Chondrocyte (in vitro differentiated cells): Measurements from ENCODE around the gene TNS4. TPM values are rescaled to one million over a fixed set of nuclear protein-coding genes. Genes with fewer than 3 reads are reported as not detected.

Source experiments
- DNase-seq: peaks from one replicate; pipeline ENCODE4 v3.0.0; 2021; ENCODE audit warnings: mixed read lengths, low spot score
- H3K27ac Mint-ChIP-seq: one replicate; pipeline ENCODE4 v1.8.0; 2021; ENCODE audit warnings: mild to moderate bottlenecking, moderate library complexity, mixed read lengths; ENCODE audit not compliant: unreplicated experiment
- H3K27me3 Mint-ChIP-seq: 2 replicates; pipeline ENCODE4 v1.8.0; 2021; ENCODE audit warnings: low read depth, mixed read lengths
- H3K36me3 Mint-ChIP-seq: 2 replicates; pipeline ENCODE4 v1.8.0; 2021; ENCODE audit warnings: low read depth, mixed read lengths
- H3K4me1 Mint-ChIP-seq: 2 replicates; pipeline ENCODE4 v1.8.0; 2021; ENCODE audit warnings: low read depth, mild to moderate bottlenecking, mixed read lengths
- H3K4me3 Mint-ChIP-seq: one replicate; pipeline ENCODE4 v1.8.0; 2021; ENCODE audit warnings: mild to moderate bottlenecking, moderate library complexity, mixed read lengths; ENCODE audit not compliant: unreplicated experiment
- H3K9me3 Mint-ChIP-seq: 2 replicates; pipeline ENCODE4 v1.8.0; 2021; ENCODE audit warnings: low read depth, mixed read lengths
- CTCF ChIP-seq: fragments of 200-600 bp; sonication (generic); IDR thresholded peaks from 2 replicates; pipeline ENCODE4 v1.5.0; 2021; ENCODE audit warnings: antibody characterized with exemption, mild to moderate bottlenecking, moderate library complexity
- total RNA-seq: library from RNA; stranded (reverse); gene quantifications from 3 replicates; pipeline ENCODE4 v1.2.1, GENCODE V29; 2021

TNS4 gene
- total RNA-seq, 1 donor from 2014 or later, result not detected

- Mint-ChIP-seq H3K27me3 (no peaks in the 10 kb centered on the region), H3K36me3 (peaks cover 5% of the 10 kb centered on the region), H3K4me3 (peak overlapping the region; percentile 63), H3K9me3 (no peaks in the 10 kb centered on the region), H3K4me1 (peaks cover 42% of the 10 kb centered on the region), H3K27ac (peak overlapping the region; percentile 69)
- TF ChIP-seq CTCF, result peak; percentile 43
- DNase-seq, result no peak
Observed at GRCh38 chr17:40442392-40443195, 58.8 kb downstream of the TNS4 start.

- TF ChIP-seq CTCF, result no peak
- Mint-ChIP-seq H3K27ac (no peak overlapping the region), H3K27me3 (no peaks in the 10 kb centered on the region), H3K36me3 (peaks cover under 1% of the 10 kb centered on the region), H3K4me3 (no peak overlapping the region), H3K9me3 (no peaks in the 10 kb centered on the region), H3K4me1 (peaks cover 21% of the 10 kb centered on the region)
- DNase-seq, result peak; percentile 57
Observed at GRCh38 chr17:40440166-40440565, 61.3 kb downstream of the TNS4 start.

- no peaks in the 10 kb centered on the region for H3K9me3 Mint-ChIP-seq
- H3K27ac Mint-ChIP-seq, result no peak overlapping the region
- H3K27me3 Mint-ChIP-seq, result no peaks in the 10 kb centered on the region
- no peak overlapping the region for H3K4me3 Mint-ChIP-seq
- H3K36me3 Mint-ChIP-seq, result no peaks in the 10 kb centered on the region
- peaks cover 16% of the 10 kb centered on the region for H3K4me1 Mint-ChIP-seq
- peak; percentile 46 for DNase-seq
- no peak for TF ChIP-seq CTCF
Observed at GRCh38 chr17:40437095-40437732, 64.2 kb downstream of the TNS4 start.

GRCh38 chr17:40436636-40437035, 64.8 kb downstream of the TNS4 start:
- no peak for TF ChIP-seq CTCF
- Mint-ChIP-seq H3K9me3 (no peaks in the 10 kb centered on the region), H3K4me1 (peaks cover 16% of the 10 kb centered on the region), H3K27me3 (no peaks in the 10 kb centered on the region), H3K4me3 (no peak overlapping the region), H3K27ac (no peak overlapping the region), H3K36me3 (no peaks in the 10 kb centered on the region)
- DNase-seq, result no peak

- Mint-ChIP-seq H3K27ac (no peak overlapping the region), H3K9me3 (no peaks in the 10 kb centered on the region), H3K4me1 (peaks cover 12% of the 10 kb centered on the region), H3K27me3 (no peaks in the 10 kb centered on the region), H3K4me3 (no peak overlapping the region), H3K36me3 (no peaks in the 10 kb centered on the region)
- DNase-seq, result peak; percentile 48
- peak; percentile 68 for TF ChIP-seq CTCF
Observed at GRCh38 chr17:40433551-40434415, 67.6 kb downstream of the TNS4 start.
